Fibroblast of skin of back (primary cell): ENCODE results near the gene KRTAP1-4. TPM values are rescaled to one million over a fixed set of nuclear protein-coding genes. Genes with fewer than 3 reads are reported as not detected.
"Not testable (repeated sequence)": the region's sequence is repeated elsewhere in the genome, so short reads cannot be mapped to it uniquely, and the experiment has no call there.

Experiments
- DNase-seq: peaks from one replicate; pipeline ENCODE4 v3.0.0-alpha.2; 2013
- polyA plus RNA-seq, 2 experiments: library from polyadenylated mRNA; unstranded; fragments of 120-200 nt; gene quantifications; one replicate each; pipeline ENCODE4 v1.2.1, GENCODE V29; 2013; ENCODE audit not compliant: insufficient read length in 2 of 2

Gene KRTAP1-4, protein sequence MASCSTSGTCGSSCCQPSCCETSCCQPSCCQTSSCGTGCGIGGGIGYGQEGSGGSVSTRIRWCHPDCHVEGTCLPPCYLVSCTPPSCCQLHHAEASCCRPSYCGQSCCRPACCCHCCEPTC
- polyA plus RNA-seq (2013, experiment 1 of 2; ENCODE audit: insufficient read length), result not detected
- polyA plus RNA-seq (2013, experiment 2 of 2; ENCODE audit: insufficient read length), result not detected

DNA sequence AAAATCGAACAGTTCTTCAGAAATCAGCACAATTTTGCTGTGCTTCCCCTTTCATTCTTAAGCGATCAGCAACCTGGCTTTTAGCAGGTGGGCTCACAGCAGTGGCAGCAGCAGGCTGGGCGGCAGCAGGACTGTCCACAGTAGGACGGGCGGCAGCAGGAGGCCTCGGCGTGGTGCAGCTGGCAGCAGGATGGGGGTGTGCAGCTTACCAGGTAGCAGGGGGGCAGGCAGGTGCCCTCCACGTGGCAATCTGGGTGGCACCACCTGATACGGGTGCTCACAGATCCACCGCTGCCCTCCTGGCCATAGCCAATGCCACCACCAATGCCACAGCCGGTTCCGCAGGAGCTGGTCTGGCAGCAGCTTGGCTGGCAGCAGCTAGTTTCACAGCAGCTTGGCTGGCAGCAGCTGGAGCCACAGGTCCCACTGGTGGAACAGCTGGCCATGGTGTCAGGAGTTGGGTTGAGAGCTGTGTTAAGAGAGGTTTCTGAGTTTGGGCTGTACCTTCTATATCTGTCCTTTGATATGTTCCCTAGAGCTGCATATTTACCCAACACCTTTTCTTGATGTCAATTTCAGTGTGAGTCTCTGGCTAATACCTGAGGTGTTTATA lies at the start of gene KRTAP1-4:
KRTAP1-4 (minus strand) TSS at position 563 of the 613 bp plus-strand sequence; CDS start at position 446, 117 bp downstream.
- no peak for DNase-seq

DNA sequence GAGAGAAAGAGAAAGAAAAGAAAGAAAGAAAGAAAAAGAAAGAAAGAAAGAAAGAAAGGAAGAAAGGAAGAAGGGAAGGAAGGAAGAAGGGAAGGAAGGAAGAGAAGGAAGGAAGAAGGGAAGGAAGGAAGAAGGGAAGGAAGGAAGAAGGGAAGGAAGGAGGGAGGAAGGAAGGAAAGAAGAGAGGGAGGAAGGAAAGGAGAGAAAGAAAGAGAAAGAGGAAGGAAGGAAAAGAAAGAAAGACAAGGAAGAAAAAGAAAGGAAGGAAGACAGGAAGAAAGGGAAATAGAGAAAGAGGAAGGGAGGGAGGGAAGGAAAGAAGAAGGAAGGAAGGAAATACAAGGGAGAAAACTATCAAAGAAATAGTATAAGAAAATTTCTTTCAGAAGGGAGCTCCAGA lies 46.8 kb upstream of the KRTAP1-4 start:
- no peak for DNase-seq

DNA sequence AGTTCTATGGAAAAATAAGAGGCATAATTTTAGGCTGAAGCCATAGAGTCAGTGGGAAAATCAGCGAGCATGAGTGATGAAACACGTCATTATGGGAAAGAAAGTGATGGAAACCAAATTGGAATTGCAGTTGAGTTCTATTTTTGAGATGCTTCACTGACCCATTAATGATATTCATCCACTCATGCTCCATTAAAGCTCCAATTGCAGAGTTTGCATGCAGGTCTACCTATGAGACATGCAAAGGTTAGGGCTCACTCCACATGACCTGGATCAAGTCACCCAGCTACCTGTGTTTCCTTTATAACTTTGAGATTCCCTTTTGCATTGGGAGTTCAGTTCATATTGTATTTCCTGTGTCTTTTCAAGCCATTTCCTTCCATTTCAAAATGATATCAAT lies 43.7 kb upstream of the KRTAP1-4 start:
- no peak for DNase-seq

DNA sequence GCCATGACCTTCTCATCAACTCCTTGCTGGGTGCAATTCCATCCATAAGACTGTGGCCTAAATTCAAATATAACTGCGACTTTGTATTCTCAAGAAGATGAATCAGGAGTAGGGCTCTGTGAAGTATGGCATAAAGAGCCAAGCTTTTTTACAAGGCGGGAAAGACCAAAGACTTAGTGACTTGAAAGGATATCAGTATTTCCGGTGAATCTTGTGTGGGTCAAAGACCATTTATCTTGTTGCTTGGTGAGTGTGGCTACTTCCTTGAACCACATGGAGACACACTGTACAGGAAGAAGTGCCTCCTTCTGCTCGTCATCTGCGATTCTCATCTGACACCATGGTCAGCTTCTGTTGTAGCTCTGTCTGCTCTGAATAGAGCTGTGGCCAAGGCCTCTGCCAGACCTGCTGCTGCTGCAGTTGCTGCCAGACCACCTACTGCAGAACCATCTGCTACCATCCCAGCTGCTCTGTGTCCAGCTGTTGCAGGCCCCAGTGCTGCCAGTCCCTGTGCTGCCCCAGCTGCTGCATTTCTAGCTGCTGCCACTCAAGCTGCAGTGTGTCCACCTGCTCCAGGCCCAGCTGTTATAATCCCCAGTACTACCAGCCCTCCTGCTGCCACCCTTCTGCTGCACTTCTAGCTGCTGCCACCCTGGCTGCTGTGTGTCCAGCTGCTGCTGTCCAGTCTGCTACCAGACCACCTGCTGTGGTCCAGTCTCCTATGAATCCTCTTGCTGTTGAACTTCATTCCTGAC lies 41.8 kb upstream of the KRTAP1-4 start:
- DNase-seq, result no peak

DNA sequence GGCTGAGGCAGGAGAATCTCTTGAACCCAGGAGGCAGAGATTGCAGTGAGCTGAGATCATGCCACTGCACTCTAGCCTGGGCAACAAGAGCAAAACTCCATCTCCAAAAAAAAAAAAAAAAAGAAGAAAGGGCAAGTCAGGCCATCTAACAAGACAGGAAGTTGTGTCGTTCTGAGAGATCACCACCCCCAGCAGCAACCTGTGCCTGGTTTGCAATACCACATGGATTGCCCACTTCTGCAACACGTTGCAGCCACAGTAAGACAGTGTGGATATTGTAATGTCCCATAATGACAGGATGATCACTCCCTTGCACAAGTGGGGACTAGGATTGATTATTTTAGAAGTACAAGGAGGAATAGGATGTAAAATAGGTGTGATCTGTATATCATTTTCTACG lies 39.0 kb upstream of the KRTAP1-4 start:
- DNase-seq, result no peak

DNA sequence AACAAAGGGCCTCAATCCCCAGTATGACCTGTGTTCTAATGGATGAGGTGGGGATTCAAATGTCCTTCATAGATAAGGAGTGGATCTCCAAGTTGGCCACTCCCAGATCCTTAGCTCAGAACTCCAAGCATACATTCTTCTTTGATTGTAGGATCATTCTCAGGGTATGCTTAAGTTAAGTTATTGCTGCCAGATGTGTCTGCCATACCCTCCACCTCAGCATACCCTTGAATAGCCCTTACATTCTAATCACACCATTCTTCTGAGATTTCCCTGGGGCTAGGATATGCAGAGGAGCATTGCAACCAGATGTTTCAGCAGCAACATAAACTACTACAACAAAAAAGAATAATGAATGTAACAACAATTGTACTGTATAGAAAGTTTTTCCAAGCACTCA lies 37.3 kb upstream of the KRTAP1-4 start:
- DNase-seq, result peak; percentile 47

DNA sequence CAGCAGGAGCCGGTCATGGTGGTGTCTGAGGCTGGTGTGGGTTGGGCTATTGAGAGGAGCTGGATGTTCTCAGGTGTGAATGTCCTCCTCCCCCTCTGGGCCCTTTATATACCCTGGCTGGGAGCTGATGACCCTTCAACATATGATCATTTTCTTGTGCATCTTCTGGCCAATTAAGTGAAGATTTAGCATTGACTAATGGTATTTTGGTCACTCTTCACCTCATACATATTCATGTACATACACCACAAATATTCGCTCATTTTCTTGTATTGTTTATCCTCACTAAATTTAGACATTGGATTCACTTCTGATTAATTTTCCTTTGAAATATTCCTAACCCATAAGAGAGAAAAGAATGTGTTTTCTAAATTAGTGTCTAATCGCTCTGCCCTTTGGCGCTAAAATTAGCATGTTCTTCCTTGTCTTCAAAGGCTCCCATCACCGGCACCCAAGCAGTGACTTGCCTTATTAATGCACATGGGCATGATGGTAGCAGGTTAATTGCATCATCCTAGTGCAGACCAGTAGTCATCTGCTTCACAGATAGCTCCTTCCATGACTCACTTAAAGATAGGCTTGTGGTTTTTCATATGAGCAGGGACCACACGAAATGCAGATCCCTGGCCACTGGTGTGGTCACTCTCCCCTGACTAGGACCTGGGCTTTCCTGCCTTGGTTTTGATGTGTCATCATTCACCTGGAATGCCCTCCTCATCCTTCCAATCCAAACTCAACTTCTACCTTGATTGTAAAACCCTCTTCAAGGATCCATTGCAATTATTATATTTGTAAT lies 36.0 kb upstream of the KRTAP1-4 start, which contains the start of gene KRTAP2-4:
KRTAP2-4 (minus strand) TSS at position 51 of the 796 bp plus-strand sequence; CDS start at position 17, 34 bp downstream.
- DNase-seq, result peak; percentile 91

DNA sequence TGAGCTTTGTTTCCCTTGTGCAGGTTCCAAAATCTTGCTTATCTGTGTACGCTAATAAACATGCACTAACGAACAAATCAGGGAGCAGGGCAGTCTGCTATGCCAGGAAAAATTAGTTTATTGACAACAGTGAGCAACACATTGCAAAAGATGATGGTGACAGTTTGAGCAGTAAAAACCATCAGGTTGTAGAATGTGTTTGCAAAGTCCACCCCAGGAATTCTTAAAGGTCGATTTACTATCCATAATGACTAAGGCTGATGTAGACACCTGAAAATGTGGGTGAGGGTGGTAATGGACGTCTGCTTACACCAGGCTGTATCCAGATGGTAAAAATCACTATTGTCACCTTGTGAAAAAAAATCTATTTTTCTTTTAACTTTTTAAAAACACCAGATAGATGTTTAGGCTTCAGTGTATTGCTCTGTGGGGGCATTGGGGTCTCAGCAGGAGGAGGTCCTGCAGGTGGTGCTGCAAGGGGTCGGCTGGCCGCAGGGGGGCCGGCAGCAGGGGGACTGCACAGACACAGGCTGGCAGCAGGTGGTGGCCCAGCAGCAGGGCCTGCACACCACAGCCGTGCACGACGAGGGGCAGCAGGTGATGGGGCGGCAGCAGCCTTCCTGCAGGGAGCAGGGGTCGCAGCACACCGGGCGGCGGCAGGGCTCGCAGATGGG lies 35.2 kb upstream of the KRTAP1-4 start:
- DNase-seq, result not testable (repeated sequence)

DNA sequence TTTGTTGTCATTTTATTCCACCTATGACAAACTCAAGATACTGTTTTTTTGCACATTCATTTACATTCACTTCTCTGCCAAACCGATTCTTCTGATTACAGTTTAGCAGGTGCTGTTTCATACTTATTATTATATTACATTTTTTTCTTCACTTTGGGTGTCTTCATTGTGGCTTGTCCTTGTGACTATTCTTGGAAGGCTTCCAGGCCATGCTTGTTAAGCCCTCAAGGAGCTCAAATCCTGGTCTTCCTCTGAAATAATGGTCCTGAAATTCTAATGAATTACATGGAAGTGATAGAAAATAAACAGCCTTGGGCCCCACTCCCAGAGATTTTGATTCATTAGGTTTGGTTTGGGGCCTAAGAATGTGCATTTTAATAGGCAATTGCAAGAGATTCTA lies 34.3 kb upstream of the KRTAP1-4 start:
- no peak for DNase-seq

DNA sequence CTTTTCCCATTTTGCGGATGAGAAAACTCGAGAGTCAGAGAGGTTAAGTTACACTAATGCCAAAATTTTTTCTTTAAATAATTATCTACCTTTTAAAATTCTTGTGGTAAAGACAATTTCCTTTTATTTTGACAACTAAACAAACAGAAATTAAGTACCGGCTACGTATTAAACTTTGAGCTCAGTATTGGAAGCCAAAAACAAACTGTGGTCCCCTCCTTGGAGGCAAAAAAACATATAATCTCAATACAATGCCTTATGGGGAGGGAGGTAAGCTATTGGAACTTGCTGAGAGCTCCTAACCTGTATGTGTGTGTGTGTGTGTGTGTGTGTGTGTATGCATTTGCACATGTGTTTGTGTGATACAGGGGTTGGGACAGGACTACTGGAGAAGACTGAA lies 33.5 kb upstream of the KRTAP1-4 start:
- DNase-seq, result no peak

DNA sequence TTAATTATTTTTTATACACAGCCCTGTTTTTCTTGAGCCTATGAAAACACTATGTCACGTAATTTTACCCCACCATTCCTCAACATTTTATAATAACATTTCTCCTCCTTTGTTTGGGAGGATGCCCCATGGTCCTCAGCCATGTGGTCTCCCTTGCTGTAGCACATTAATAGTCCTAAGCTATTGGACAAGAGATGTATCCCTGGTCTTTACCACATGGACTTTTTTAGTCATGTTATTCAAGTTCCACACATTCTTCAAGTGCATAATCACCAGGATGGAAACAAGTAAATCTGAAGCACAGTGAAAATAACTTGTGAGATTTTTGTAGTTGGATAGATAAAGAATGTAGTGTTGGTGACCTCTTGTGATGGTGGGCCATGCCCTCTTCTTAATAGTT lies 32.0 kb upstream of the KRTAP1-4 start:
- peak; percentile 99 for DNase-seq

DNA sequence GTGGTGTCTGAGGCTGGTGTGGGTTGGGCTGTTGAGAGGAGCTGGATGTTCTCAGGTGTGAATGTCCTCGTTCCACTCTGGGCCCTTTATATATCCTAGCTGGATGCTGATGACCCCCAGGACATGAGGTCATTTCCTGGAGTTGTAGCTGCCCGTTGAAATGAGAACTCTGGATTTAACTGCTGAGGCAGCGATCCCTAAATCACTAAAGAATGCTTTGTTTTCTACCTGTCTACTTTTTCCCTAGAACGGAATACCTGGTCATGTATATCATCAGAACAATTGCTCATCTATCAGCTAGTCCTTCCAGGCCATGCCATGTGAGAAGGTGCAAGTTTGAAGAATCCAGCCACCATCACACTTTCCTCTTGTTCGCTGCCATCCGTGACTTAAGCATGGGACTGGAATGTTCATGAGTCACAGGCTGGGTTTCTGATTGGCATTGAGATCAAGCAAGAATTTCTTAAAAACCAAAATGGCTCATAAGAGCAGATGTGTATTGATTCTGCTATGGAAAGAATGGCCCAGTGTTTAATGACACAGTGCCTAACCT lies 30.1 kb upstream of the KRTAP1-4 start, which contains the start of gene KRTAP2-3:
KRTAP2-3 (minus strand) TSS at position 63 of the 553 bp plus-strand sequence. CDS start 64 bp downstream, outside the sequence.
- peak; percentile 99 for DNase-seq

DNA sequence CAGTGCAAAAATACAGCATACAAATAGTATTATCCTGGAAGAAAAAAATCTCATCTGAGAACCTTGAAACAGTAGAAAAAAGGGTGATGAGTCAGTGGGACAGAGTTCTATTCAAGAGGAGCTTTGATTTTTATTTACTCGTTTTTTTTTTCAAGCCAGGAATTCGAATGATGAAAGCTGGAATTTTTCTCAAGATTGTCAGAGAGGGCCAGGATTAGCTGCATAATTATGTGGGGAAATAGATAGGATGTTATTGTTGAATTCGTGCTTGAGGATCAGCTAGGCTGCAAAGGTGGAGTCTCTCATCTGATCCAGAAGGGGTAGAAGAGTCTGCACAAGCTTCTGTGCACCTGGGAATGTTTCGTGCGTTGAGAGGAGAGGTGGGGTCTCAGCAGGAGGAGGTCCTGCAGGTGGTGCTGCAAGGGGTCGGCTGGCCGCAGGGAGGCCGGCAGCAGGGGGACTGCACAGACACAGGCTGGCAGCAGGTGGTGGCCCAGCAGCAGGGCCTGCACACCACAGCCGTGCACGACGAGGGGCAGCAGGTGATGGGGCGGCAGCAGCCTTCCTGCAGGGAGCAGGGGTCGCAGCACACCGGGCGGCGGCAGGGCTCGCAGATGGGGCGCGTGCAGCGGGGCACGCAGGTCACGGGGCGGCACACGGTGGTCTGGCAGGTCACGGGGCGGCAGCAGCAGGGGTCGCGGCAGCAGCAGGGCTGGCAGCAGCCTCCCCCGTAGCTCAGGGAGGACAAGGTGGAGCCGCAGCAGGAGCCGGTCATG lies 29.5 kb upstream of the KRTAP1-4 start:
- peak; percentile 97 for DNase-seq

DNA sequence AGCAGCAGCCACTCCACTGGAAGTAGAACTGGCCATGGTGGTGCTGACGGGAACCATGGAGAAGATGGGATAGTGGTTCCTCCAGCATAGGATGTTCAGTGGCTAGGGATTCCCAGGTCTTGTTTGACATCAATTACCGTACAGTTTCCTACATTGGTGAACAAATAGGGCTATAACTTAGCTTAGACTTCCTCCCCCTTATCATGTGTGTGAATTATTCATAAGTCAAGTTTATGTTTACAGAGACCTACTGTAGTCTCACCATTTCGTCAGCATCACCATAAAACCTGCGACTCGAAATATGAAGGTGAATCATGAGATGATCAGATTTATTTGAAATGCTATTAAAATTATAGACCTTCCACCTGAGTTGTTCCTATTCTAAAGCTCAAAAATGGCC lies 28.7 kb upstream of the KRTAP1-4 start:
- DNase-seq, result no peak

DNA sequence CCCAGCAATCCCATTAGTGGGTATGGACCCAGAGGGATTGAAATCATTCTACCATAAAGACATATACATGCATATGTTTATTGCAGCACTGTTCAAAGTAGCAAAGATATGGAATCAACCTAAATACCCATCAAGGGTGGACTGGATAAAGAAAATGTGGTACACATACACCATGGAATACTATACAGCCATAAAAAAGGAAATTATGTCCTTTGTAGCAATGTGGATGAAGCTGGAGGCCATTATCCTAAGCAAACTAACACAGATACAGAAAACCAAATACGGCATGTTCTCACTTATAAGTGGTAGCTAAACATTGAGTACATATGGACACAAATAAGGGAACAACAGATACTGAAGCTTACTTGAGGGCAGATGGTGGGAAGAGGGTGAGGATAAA lies 27.6 kb upstream of the KRTAP1-4 start:
- no peak for DNase-seq

DNA sequence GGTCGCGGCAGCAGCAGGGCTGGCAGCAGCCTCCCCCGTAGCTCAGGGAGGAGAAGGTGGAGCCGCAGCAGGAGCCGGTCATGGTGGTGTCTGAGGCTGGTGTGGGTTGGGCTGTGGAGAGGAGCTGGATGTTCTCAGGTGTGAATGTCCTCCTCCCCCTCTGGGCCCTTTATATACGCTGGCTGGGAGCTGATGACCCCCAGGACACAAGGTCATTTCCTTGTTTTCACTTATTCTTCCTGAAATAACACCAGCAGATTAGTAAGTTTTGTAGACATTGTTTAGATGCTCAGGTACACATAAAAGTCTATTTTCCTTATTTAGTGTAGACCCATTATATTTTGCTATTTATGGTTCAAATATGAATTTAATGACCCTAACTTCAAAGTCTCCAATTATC lies 25.1 kb upstream of the KRTAP1-4 start, which contains the start of gene KRTAP2-2:
KRTAP2-2 (minus strand) TSS at position 101 of the 400 bp plus-strand sequence; CDS start at position 82, 19 bp downstream.
- DNase-seq, result not testable (repeated sequence)

DNA sequence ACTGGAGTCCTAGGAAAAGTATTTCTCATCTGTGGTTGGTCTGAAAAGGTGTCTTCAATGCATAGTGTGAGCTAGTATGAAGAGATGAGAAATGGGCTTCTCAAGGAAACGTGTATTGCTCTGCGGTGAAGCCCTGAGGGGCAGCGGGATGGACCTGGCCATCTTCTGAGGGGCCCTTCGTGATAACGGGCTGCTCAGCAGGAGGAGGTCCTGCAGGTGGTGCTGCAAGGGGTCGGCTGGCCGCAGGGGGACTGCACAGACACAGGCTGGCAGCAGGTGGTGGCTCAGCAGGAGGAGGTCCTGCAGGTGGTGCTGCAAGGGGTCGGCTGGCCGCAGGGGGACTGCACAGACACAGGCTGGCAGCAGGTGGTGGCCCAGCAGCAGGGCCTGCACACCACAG lies 24.6 kb upstream of the KRTAP1-4 start:
- not testable (repeated sequence) for DNase-seq

DNA sequence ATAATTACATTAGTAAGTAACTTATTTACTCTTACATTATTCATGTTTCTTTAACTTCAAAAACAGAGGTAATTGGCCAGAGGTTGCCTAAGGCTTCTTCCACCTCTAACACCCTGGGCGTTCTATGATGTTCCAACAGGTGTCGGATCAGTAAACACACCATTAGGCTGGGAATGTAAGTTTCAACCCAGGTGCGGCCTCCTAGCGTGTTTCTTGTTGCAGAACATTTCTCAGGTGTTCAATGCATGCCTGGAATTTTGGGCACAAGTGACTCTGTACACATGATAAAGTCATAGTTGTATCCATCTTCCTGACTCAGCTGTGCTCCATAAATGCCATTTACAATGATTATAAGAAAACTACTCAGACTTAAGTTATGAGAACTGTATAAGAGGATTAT lies 24.0 kb upstream of the KRTAP1-4 start:
- no peak for DNase-seq

DNA sequence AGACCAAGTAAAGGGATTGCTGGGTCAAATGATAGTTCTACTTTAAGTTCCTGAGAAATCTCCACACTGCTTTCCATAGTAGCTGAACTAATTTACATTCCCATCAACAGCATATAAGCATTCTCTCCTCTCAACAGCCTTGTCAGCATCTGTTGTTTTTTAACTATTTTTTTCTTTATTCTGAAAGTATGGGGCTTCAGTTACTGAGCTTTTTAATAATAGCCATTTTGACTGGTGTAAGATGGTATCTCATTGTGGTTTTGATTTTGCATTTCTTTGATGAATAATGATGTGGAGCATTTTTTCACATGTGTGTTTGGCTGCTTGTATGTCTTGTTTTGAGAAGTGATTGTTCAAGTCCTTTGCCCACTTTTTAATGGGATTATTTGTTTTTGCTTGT lies 22.6 kb upstream of the KRTAP1-4 start:
- peak; percentile 52 for DNase-seq

DNA sequence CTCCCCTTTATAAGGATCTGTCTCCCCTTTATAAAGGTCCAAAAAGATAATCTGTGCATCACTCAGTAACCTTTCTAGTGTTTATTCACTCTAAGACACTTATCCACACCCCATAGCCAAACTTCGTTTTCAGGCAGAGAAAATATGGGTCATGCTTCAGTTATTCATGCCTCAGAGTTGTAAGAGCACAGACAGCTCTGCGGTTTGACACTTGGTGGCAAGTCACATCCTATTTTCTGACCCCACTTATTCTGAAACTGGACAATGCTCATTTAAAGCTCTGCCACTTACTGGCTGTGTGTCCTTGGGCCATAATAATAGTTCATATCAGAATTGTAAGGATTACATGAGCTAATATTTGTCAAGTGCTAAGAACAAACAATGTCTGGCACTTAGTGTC lies 19.1 kb upstream of the KRTAP1-4 start:
- DNase-seq, result peak; percentile 92

DNA sequence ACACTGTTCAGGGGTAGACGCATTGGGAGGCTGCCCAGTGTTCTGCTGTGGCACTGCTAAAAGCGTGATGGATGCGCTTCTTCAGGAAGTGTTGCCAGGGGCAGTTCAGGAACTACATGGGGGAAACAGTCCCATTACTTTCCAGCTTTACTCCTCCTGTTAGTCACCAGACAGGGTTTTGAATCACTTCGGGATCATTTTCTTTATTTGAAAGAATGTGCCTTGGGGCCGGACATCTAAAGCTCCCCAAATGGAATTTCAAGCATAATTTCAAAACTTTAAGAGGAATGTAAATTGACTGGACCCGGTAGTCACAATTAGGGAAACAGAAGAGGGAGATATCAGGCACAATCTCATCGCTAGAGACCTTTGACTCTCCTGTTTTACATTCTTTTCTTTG lies 18.4 kb upstream of the KRTAP1-4 start:
- DNase-seq, result peak; percentile 91
